Measurements from ENCODE around the gene TSHZ2.
"Not testable (repeated sequence)": the region's sequence is repeated elsewhere in the genome, so short reads cannot be mapped to it uniquely, and the experiment has no call there.

Gene TSHZ2

DNA sequence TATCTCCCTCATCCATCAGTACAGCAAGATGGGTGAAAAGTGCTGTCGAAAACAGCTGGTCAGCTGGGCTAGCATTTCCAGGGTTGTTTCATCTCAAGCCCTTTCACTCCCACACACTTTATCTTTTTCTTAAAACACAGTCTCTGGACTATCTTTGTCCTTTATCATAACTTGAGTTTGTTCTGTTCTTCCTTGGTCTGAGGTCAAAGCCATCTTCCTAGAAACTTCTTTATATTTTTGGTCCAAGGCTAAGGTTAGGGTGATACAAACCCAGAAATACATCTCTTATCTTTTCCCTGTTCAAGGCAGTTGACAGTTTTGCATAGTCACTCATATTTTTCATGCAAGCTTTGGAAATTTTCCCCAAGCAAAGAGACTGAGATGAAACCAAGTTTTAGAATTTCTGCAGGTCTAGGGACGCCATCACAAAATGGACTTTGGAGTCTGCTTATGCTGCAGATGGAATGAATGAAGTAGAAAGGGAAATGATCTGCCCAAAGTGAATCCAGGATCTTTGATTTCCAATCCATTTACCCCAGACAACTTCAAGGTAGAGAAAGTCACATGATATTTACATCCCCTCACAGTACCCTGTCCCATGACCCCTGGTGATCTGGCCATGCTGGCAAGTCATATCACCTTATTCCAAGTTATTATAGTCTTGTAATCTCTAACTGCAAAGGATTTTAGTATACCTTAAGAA is 324.4 kb downstream of the TSHZ2 start:
- DNase-seq = no peak

DNA sequence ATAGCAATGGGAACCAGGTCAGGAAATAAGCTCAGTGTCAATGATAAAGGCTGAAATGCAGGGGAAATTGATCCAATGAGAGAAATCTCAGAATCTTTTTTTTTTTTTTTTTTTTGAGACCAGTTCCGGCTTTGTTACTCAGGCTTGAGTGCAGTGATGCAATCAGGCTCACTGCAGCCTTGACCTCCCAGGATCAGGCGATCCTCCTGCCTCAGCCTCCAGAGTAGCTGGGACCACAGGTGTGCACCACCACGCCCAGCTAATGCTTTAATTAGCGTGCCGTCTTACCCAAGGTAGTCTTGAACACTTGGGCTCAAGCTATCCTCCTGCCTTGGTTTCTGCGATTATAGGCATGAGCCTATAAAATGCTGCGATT is 325.0 kb downstream of the TSHZ2 start:
- no peak for DNase-seq

DNA sequence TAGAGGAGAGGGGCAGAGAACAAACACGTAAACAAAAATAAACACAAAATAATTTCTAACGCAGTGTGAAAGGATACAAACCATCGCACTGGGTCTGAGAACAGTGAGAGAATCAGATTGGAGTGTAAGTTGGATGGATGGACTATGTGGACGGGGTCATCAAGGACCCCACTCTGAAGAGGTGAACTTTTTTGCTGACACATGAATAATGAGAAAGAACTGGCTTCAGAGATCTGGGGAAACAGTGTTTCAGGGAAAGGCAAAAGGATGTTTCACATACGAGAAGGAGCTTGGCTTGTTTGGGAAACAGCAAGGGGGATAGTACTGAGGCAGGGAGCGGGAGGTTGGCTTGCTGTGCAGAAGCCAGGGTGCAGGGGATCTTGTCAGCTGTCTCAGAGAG is 326.1 kb downstream of the TSHZ2 start:
- no peak for DNase-seq

DNA sequence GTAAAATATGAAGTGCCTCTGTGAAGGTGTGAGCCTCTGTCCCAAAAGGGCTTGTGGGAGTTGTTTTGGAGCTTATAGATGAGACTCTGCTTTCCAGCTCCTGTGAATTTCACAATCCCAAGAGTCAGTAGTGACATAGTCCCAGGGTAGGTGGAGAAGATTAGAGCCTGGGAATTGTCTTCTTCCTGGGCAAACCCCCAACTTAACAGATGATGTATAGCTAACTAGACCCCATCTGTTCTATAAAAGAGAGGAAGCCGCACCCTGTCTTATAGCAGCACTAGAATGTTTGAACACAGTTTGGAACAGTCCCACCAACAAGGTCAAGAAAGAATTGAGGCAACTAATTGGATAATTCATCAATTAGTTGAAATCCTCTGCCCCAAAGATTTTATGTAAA is 326.8 kb downstream of the TSHZ2 start:
- no peak for DNase-seq

DNA sequence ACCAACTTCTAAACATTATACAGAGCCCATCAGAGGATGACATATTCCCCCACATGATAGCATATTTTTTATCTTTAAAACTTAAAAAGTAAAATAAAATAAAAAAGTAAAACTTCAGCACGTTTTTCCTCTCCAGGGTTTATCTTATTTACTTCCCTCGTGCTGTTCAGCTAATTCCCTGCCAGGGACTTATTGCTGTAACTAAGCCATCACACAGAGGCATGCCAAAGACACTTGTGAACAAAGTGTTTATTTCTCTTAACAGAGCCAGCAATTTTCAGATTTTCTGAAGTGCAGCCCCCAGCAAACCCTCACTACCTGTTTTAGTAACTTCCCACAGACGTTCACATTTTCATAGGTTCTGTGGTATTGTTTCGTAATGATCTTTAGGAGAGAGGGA is 327.7 kb downstream of the TSHZ2 start:
- DNase-seq = no peak

DNA sequence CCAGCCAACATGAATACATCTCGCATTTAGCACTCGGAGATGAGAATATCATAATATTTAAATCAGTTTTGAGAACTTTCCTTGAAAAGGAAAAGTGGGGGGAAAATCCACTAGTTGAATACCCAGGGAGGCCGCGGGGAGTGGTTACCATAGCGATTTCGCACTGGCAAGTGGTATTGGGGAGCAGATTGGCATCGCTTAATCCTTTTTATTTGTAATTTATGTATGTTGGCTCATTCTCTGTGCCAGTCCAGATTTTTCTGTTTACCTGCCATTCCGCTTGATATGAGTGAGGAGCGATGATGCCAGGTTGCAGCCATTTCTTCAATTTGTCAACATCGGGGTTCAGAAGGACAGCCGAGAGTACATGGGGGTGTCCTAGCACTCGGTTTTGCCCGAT is 329.7 kb downstream of the TSHZ2 start:
- DNase-seq = no peak

DNA sequence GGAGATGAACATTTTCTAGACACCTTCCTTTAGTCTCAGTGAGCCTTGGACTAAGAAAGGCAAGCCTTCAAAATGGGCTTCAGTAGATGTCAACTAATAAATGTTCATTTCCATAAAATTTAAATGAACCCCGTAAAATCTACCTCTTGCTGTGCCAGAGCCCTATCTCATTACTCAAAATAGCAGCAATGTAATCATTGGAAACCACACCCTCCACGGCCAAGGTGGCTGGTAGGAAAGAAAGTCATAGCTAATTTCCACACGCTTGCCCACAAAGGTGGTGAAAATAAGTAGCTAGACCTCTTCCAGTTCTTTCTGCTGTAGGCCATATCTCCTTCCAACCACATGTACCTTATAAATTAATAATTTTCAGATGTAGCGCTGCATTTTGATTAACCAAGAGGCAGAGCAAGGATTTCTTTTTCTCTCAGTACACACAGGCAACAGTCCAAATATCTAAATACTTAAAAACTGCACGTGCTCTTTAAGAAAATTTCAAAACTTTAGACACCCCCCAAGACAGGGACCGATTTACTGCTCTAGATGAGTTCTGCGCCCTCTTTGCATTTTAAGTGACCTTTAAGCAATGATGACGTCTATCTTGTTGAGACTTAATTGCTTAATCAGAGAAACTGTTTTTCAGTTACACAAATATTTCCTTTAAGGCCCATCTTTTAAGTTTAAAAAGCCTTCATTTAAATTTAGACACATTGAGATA is 330.7 kb downstream of the TSHZ2 start:
- no peak for DNase-seq

DNA sequence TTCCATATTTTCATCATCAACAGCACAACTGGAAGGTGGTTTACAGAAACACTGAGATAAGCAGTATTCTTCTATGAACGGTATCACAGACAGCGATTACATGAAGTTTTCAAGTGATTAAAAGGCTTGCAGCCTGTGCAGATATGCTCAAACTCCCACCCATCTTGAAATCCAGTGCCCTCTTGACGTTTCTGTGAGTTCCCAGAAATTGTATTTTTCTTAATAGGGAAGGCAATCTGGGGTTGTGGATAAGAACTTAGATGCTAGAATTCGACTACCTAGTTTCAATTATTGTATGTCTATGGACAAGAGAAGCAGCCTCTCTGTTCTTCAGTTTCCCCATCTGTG is 331.2 kb downstream of the TSHZ2 start:
- no peak for DNase-seq

DNA sequence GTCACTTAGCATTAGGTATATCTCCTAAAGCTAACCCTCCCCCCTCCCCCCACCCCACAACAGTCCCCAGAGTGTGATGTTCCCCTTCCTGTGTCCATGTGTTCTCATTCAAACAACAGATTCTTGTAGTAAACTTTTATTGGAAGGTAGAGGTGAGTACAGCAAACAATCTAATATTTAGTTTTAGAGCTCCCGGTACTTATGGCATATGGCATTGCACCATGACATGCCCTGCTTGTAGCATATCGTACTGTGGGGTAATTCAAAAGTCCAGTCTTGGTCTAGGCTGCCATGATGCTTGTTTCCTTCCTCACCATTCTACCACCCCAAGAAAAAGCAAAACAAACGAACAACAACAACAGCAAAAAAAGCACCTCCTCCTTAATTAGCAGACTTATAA is 332.0 kb downstream of the TSHZ2 start:
- no peak for DNase-seq

DNA sequence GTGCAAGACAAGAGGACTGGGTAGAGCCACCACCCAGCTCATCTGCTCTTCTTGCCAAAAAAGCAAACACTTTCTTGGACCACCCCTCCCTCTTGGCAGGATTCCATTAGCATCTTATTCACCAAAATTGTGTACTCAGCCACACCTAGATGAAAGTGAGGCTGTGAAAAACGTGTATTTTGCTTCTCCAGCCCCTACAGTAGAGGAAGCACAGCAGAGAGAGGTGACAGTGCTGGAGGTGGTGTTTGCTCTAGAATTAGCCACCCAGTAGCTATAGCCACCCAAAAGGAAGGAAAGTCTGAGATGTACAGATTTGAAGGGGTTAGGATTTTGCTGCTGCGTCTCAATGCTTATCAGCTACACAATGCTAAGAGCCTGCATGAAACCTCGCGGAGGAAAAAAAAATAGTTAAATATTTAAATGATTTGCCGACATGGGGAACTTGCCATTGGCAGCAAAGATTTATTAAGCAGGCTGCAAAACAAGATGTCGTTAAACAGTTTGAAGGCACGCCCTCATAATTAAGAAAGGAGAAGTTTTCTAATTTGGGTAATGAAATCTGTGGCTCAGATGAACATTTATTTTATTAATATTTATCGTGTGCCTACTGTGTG is 334.1 kb downstream of the TSHZ2 start:
- DNase-seq = no peak

DNA sequence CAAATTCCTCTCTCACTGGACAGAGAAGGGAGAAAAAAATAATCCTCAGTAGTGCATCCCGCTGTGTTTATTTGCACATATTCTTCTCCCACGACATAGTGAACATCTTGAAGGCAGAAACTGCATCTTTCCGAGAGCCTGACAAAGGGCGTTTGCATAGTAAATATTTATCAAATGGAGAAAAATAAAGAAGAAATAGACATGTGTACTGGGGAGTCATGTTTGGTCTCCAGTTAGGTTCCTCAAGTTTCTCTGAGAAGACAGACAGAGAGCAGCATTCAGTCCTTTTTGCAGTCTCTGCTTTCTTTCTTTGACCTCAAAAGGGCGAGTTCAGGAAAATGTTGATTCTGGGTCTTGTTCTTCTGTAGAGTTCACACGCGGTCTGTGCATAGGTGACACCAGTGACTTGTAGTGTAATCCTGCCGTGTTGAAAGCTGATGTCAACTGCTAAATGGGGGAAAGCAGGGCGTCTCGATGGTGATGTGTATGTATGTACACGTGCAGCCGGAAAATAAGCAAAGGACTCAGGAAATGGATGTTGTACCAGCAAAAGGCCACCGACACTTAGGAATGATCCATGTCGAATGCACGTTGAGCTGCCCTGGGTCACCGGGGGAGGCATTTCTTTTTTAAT is 335.9 kb downstream of the TSHZ2 start:
- no peak for DNase-seq

DNA sequence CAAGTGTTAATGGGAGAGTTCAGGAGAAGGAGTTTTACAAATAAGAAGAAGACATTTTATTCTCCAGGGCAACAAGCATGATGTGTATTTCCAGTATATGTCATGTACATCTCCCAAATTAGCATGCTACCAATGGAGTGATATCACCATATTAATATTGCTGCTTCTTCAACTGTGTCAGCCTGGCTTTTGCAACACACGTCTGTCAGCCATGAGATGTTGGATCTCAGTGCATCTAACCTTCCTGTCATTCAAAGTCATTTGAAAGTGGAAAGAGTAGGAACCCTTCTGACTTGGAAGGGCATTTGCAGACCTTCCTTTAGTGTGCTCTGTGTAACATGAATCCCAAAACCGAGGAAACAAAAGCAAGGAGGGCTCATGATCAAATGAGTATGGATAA is 337.4 kb downstream of the TSHZ2 start:
- DNase-seq = no peak

DNA sequence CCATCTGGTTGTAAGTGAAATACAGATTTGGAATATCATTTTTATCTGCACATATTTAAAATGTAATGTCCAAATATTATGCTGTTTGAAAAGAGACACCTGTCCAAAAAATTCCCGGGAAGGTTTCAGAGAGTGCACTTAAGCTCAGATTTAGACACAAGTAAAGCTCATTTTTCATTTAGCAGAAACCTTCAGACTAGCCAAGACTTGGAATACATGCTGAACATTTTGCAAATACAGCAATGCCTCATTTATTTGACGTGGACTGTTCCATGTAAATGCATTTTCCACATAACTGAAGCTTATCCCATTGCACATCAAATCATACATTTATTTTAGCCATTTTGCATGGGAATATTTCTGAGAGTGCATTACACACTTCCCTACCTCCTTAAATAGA is 340.8 kb downstream of the TSHZ2 start:
- DNase-seq = no peak

DNA sequence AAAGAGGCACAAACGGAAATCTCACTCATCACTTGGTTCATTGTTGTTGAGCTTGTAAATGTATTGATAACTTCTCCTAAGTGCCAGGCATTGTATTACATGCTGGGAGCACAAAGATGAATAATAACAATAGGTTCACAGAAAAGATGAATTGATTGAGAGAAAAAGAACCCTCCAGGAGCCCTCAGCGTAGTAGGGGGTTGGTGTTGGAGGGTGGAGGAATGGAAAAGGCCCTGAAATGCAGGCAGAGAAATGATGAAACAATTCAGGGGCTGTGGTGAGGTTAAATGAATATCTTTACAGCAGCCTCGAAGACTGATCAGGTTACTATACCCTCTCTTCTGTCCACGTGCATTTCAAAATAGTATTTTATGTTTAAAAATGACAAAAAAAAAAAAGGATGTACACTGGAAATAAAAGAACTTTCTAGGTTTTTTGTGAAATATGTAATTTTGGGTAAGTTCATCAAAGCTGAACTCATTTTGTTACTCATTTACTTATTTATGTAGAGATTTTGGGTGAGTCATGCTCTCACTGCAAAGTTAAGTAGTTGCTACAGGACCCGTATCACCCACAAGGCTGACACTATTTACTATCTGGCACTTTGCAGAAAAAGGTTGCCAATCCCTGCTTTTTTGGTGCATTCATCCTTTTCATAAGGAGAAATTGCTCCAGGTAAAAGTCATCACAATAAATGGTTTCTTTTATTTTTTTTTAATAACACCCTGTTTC is 344.2 kb downstream of the TSHZ2 start:
- DNase-seq = no peak

DNA sequence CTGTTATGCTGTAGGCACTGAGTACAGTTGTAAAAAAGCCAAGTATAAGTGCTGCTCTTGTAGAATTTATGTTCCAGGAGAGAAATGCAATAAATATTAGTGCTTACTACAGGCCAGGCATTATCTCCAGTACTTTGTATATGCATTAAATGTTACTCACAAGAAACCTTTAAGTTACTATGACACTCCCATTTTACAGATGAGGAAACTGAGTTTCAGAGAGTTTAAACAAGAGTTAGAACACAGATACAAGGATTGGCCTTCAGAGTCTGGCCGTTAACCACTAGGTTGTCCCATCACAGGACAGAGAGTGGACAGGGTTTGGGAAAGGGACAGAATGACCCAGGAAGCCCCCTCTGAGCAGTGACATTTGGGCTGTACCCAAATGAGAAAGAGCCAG is 347.0 kb downstream of the TSHZ2 start:
- DNase-seq = no peak

DNA sequence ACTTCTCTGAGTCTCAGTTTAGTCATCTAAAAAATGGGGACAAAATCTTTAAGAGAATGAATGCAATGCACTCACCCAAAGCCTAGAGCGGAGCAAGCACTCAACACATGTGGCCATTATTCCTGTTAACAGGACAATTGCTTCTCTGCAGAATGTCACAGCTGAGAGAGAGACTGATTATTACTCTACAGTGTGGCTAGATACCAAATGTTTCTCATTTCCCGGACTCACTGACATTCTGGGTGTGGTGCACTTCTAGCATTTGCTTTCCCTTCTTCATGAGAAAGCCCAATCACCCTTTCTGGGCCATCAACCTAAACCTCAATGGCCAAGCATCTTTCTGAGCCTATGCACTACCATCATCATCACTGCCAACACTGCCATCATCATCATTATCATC is 347.6 kb downstream of the TSHZ2 start:
- DNase-seq = no peak

DNA sequence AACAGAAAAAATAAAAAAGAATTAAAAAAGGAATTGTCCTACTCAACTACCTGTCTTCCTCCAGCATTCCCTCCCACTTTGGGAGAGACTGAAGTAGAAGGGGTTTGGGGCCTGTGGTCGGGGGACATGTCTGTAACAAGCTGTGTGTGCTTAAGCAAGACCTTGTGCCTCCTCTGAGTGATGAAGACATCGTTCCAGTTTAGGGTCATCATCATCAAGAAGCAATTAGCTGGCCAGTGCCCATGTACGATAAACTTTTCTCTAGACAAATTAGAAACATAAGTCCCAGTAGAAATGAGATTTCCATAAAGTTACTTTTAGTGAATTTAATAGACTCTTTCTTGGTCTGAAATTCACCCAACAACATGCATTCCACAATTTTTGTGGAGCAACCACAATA is 348.5 kb downstream of the TSHZ2 start:
- DNase-seq = no peak

DNA sequence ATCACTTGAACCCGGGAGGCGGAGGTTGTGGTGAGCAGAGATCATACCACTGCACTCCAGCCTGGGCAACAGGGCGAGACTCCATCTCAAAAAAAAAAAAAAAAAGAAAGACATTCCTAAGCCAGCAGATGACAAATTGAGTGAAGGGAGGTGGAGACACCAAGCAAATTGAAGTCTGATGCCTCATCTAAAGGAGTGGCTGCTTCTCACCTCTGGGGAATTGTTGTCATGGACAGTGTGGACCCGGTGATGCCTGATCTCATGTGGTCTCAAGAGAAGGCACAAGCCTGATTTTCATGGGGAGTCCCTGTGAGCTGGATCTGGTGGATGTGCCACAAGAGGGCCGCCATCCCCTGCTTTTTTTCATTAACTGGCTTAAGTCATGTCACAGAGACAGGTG is 349.4 kb downstream of the TSHZ2 start:
- no peak for DNase-seq

DNA sequence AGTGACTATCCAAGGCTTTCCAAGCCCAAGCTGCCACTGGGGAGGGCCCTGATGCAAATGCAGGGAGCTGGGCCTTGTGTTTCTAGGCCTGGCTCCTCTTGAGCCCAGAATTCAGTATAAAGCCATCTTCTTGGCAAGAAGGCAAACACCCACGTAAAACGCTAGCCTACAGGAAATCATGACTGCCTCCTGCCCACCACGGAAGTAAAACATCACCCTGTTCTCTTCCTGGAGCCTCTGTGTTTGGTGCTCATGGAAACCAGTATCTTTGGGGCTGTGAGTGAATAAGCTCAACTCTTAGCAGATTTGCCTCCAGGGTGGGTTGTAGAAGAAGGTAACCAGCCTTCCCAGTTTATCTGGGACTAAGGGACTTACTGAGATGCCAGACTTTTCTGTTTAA is 350.5 kb downstream of the TSHZ2 start:
- DNase-seq = no peak

DNA sequence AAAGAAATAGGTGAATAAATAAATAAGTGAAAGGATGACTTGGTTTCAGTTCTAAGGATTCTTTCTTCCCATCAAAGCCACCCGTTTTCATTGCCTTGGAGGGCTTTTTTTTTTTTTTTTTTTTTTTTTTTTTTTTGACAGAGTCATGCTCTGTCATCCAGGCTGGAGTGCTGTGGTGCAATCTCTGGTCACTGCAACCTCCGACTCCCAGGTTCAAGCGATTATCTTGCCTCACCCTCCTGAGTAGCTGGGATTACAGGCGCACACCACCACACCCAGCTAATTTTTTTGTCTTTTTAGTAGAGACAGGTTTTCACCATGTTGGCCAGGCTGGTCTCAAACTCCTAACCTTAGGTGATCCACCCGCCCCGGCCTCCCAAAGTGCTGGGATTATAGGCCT is 351.3 kb downstream of the TSHZ2 start:
- not testable (repeated sequence) for DNase-seq

DNA sequence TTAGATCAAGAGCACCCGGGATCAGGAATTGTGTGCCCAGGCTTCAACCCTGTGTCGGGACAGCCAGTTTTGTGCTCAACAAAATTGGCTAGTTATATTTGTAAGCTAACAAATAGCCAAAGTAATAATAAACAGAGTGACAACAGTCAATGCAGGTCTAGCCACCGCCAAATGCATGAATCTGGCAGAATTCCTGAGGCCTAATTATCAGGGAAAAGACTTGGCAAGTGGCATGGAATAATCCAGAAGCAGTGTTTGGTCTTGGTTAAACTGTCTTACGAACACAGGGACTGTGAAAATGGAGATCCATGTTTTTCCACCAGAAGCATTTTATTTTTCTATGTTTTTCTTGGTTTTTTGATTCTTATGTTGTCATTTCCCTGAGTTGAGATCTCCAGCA is 352.7 kb downstream of the TSHZ2 start:
- DNase-seq = no peak

DNA sequence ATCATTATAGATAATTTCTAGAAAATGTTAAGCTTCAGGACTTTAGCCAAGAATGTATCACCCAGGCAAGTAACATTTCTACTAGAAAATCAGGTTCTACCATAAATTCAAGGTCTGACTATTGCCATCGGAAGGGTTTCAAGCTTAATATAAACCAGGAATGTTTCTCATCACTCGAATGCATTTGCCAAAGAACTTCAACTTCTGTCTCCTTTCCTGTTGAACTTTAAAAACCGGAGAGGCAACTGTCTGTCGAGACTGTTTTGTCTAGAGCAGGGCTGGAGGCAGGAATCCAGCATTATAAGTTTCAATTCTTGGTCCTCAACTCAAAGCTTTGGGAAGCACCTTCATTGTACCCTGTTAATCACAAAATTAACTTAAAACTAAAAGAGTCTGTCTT is 356.8 kb downstream of the TSHZ2 start:
- DNase-seq = no peak

DNA sequence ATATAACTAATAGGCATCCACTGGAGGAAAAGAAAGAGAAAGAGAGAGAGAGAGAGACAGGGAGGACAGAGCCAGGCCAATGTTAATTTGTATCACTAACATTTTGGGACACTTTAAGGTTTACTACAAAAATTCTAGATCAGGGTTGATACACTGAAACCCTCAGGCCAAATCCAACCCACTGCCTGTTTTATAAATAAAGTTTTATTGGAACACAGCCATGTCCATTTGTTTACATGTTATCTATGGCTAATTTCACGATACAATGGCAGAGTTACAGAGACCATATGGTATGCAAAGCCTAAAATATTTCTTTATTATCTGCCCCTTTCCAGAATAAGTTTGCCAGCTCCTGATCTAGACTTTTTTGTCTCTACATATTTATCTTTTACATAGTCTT is 357.6 kb downstream of the TSHZ2 start:
- DNase-seq = no peak

Measured in activated effector memory CD4-positive, alpha-beta T cell treated with anti-CD3 and anti-CD28 coated beads, Interleukin-2, amount 50 U/mL, for 16 hours (primary cell).